GM19452 (cell line): ENCODE data around the gene ZNF70.
A peak's percentile ranks its signal among the peaks of the same experiment; 100 is the strongest.

Source experiments
- ATAC-seq: cut with Tn5 transposase; IDR thresholded peaks from one replicate; pipeline ENCODE4 v1.9.1; 2021; ENCODE audit not compliant: unreplicated experiment

ZNF70 gene

GRCh38 chr22:23720855-23721254 is 30.1 kb downstream of the ZNF70 start:
- ATAC-seq, result no peak

DNA sequence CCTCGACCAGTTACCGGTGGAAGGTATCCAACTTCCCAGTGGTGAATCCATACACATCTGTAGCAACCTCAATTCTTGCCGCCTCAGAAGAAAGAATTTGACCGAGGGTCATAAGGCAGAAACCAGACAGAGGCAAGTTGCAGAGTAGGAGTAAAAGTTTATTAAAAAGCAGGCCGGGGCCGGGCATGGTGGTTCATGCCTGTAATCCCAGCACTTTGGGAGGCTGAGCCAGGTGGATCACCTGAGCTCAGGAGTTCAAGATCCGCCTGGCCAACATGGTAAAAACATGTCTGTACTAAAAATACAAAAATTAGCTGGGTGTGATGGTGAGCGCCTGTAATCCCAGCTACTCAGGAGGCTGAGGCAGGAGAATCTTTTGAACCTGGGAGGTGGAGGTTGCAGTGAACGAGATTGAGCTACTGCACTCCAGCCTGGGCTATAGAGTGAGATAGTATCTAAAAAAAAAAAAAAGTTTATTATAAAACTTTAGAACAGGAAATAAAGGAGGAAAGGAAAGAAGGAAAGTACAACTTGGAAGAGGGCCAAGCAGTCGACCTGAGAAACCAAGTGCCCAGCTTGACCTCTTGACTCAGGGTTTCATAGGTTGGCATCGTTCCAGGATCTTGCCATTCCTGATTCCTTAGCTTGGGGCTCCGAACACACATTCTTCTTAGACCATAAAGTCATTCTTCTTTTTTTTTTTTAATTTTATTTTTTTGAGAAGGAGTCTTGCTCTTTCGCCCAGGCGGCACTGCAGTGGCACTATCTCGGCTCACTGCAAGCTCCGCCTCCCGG is 32.3 kb downstream of the ZNF70 start:
- no peak for ATAC-seq

DNA sequence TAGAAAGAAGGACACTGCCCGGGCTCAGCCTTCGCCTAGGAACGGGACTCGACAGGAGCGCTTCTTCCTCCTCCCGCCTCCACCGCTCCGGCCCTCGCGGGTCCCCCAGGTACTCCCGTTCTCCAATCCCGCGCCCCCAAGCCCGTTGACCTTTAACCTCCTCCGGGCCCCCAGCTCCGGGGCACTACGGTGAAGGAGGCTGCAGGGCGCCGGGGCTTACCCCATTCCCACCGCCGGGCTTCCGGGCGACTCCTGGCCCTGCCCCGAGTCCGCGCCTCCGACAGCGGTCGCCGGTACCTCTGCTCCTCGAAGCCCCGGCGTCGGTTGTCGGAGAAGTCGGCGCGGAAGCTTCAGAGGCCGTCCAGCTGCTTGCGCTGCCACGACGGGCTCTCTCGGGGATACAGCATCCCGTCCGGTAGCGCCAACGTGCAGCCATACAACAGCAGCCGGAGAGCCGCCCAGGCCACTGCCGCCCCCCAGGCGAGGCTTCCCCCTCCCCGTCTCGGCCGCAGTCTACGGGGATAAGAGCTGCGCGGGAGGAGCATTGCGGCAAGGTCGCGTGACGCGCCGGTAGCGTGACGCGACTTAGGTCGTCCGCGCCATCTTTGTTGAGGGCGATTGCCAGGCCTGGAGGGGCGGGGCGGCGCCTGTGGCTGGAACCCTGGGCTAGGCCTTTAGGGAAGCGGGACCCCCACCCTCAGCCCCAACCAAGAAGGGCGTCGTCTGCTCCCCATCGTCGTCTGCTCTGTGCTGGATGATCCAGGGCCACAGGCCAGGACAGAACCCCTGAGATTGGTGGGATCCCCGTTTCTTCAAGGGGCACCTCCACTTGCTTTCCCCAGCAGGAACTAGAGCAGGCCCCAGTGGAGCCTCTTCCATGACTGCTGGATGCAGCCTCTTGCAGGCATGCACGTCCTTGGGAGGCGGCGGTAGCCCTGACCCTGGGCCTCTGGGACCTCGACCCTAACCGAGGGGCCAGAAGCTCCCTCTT is 33.8 kb downstream of the ZNF70 start:
- ATAC-seq, result peak; percentile 64

GRCh38 chr22:23715806-23716375 is 35.0 kb downstream of the ZNF70 start:
- no peak for ATAC-seq

DNA sequence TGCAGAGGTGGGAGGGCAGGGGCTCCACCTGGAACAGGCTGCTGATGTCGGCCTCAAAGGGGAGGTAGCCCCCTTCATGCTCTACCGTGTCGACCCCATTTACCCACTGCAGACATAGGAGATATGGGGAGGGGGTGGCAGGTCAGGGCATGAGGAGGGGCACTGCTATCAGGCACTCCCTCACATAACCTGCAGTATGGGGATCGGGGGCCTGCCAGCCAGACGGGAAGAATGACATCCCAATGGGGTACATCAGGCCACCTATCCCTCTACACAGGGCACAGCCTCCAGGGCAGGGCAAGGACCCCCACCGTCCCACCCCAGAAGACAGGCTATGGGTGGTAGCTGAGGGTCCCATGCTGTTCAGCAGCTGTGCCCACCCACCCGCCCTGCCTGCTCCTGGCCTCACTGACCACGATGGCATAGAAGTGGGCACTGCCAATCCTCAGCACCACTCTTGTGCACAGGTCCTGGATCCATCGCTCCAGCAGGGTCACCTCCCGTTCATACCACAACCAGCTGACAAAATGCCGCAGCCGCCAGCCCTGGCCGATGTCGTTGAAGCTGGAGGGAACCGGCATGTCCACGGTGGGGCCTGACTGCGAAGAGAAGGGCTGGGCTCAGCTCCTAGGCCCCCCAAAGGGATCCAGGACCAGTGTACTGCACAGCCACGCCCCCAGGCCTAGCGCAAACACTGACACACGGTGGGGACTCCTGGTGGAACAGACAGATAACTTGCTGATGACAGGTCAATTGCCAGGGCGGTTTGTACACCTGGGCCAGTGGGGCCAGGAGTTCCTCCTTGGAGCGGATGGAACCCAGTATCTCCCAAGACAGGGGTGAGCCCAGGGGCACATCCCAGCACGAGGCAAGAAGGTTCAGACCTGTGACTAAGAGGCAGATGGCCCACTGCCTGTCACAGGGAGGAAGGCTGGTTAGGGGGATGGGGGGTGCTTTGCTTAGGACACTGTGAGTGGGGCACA is 36.0 kb downstream of the ZNF70 start:
- no peak for ATAC-seq

- ATAC-seq, result no peak
Observed at GRCh38 chr22:23713696-23714595, 37.0 kb downstream of the ZNF70 start.

GRCh38 chr22:23712256-23712655 is 38.7 kb downstream of the ZNF70 start:
- no peak for ATAC-seq

DNA sequence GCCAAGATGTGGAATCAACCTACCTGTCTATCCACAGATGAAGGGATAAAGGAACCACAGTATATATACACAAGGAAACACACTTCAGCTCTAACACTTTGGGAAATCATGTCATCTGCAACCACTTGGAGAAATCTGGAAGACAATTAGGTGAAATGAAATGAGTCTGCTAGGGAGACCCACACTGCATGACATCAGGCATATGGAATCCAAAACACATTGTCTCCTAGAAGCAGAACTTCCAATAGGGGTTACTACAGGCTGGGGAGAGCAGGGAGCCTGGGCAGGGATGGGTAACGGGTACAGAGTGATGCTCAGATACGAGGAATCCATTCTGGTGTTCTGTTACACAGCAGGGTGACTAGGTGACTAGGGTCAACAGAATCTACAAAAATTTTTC is 41.8 kb downstream of the ZNF70 start:
- ATAC-seq, result no peak

- no peak for ATAC-seq
Observed at GRCh38 chr22:23708270-23708669, 42.6 kb downstream of the ZNF70 start.

DNA sequence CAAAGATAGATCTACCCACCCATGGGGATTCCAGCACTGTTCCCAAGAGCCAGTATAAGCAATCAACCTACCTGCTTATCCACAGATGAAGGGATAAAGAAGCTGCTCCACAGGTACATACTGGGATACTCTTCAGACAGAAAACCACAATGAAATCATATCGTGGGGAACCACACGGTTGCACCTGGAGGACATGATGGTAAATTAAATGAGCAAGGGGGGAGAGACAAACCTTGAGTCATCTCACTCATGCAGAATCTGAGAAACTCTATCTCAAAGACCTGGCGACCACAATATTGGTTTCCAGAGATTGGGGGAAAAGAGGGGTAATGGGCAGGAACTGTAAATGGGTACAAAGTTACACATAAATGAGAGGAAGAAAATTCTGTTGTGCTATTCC is 45.6 kb downstream of the ZNF70 start:
- no peak for ATAC-seq

GRCh38 chr22:23704829-23705228 is 46.1 kb downstream of the ZNF70 start:
- no peak for ATAC-seq

- no peak for ATAC-seq
Observed at GRCh38 chr22:23704062-23704461, 46.9 kb downstream of the ZNF70 start.

GRCh38 chr22:23700706-23701105 is 50.2 kb downstream of the ZNF70 start:
- no peak for ATAC-seq

DNA sequence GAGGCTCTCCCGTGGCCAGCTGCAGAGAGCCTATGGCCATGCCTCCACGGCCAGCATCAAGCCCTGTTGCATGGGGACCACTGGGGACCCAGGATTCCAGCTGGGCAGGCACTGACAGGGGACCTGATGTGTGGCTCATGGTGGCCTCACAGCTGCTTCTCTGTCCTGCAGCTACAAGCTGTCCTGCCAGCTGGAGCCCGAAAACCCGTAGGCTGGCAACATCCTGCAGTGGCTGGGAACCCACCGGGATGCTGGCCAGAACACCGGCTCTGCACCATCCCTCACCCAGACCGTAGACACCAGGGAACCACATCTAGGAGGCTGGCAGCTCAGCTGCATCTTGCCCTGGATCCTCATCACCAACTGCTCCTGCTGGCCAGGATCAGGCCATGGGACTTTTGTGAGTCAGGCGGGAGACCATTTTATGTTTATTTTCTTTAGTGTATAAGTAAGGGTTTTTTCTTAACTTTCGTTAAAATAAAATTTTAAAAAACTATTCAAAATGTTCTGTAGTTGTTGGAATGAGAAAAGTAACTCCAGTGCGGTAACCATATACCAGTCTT is 52.2 kb downstream of the ZNF70 start:
- no peak for ATAC-seq

DNA sequence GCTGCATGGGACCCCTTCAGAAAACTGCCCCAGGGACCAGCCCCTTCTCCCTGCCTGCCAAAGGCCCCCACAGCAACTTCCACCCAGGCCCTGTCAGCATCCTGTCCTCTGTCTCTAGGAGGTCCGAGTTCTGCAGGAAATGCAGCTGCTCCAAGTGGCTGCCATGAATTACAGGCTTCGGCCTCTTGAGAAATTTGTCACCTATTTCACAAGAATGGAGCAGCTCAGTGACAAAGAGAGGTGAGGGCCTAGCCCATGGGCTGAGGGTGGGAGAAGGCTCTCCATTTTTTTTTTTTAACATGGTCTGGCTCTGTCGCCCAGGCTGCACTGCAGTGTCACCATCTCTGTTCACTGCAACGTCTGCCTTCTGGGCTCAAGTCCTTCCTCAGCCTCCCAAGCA is 52.8 kb downstream of the ZNF70 start:
- ATAC-seq, result no peak

GRCh38 chr22:23697031-23697970 is 53.6 kb downstream of the ZNF70 start:
- no peak for ATAC-seq

- peak; percentile 88 for ATAC-seq
Observed at GRCh38 chr22:23696326-23696851, 54.5 kb downstream of the ZNF70 start.
